Measurements from ENCODE around the gene DUSP14. TPM values are rescaled to one million over a fixed set of nuclear protein-coding genes. Genes with fewer than 3 reads are reported as not detected.

Gene DUSP14
- total RNA-seq, 2 donors from 2014 or later = 35.3 to 39.6 TPM

DNA sequence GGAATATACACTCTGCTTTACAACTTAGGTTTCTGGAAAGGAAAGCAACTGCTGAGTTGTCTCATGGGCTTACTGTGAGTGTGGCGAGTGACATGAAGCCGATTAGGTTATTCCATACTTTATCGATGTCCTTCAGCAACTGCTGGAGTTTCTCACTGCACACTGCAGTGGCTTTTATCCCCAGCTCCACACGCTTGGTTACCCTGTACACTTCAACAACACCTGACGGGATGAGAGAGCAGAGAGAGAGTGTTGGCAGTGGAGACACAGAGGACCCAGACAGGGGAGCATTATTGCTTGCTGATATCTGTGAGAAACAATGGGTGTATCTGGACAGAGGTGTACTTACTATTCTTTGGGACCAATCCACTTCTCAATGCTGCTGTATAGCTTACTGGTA lies 46.2 kb downstream of the DUSP14 start:
- no peak overlapping the region for H3K27ac ChIP-seq
- DNase-seq (ENCODE audit: low spot score) = no peak
- H3K27me3 ChIP-seq = no peaks in the 10 kb centered on the region
- TF ChIP-seq, protein P1, sequence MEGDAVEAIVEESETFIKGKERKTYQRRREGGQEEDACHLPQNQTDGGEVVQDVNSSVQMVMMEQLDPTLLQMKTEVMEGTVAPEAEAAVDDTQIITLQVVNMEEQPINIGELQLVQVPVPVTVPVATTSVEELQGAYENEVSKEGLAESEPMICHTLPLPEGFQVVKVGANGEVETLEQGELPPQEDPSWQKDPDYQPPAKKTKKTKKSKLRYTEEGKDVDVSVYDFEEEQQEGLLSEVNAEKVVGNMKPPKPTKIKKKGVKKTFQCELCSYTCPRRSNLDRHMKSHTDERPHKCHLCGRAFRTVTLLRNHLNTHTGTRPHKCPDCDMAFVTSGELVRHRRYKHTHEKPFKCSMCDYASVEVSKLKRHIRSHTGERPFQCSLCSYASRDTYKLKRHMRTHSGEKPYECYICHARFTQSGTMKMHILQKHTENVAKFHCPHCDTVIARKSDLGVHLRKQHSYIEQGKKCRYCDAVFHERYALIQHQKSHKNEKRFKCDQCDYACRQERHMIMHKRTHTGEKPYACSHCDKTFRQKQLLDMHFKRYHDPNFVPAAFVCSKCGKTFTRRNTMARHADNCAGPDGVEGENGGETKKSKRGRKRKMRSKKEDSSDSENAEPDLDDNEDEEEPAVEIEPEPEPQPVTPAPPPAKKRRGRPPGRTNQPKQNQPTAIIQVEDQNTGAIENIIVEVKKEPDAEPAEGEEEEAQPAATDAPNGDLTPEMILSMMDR (IDR thresholded peaks at IDR 0.05) = no peak
- H3K36me3 ChIP-seq = peaks cover 67% of the 10 kb centered on the region
- H3K4me3 ChIP-seq = no peak overlapping the region
- no peaks in the 10 kb centered on the region for H3K4me1 ChIP-seq
- no peaks in the 10 kb centered on the region for H3K9me3 ChIP-seq

GRCh38 chr17:37538981-37539659 lies 49.4 kb downstream of the DUSP14 start:
- H3K4me3 ChIP-seq = no peak overlapping the region
- no peaks in the 10 kb centered on the region for H3K9me3 ChIP-seq
- H3K4me1 ChIP-seq = no peaks in the 10 kb centered on the region
- H3K27ac ChIP-seq = no peak overlapping the region
- H3K36me3 ChIP-seq = peaks cover 84% of the 10 kb centered on the region
- no peak for DNase-seq (ENCODE audit: low spot score)
- TF ChIP-seq, protein P1 (IDR thresholded peaks at IDR 0.05) = no peak
- no peaks in the 10 kb centered on the region for H3K27me3 ChIP-seq

- no peak for DNase-seq (ENCODE audit: low spot score)
- no peak overlapping the region for H3K4me3 ChIP-seq
- TF ChIP-seq, protein P1 (IDR thresholded peaks at IDR 0.05) = no peak
- no peak overlapping the region for H3K27ac ChIP-seq
- peaks cover 56% of the 10 kb centered on the region for H3K36me3 ChIP-seq
- no peaks in the 10 kb centered on the region for H3K9me3 ChIP-seq
- peaks cover 0 to 9% of the 10 kb centered on the region in 2 donors for H3K4me1 ChIP-seq
- H3K27me3 ChIP-seq = no peaks in the 10 kb centered on the region
These were observed 52.4 kb downstream of the DUSP14 start for GRCh38 chr17:37541880-37542660.

DNA sequence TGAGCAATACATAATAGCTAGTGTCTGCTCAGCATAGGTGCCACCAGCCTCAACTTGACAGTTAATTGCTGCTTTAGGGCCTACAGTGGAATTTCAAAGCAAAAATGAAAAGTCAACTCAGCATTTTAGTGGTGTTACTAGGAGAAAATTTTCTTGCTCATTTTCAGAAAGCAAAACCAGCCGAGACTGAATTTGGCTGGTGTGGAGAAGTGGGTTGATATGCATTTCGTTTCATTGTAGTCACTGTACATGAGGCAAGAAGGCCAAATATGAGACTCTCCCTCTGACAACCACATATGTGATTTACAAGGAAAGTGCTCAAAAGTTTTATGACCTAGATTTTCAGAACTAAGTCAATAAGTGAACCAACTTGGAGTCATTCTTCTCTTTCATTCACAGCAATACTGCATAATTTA lies 54.0 kb downstream of the DUSP14 start:
- Histone ChIP-seq H3K27me3 (no peaks in the 10 kb centered on the region), H3K9me3 (no peaks in the 10 kb centered on the region), H3K4me3 (no peak overlapping the region), H3K36me3 (peaks cover 40% of the 10 kb centered on the region), H3K27ac (no peak overlapping the region), H3K4me1 (peaks cover 0 to 22% of the 10 kb centered on the region in 2 donors)
- no peak for DNase-seq (ENCODE audit: low spot score)
- TF ChIP-seq, protein P1 (IDR thresholded peaks at IDR 0.05) = no peak

- no peak for DNase-seq (ENCODE audit: low spot score)
- H3K36me3 ChIP-seq = peaks cover 22% of the 10 kb centered on the region
- no peak overlapping the region for H3K4me3 ChIP-seq
- H3K27me3 ChIP-seq = no peaks in the 10 kb centered on the region
- TF ChIP-seq, protein P1 (IDR thresholded peaks at IDR 0.05) = no peak
- H3K9me3 ChIP-seq = no peaks in the 10 kb centered on the region
- no peak overlapping the region for H3K27ac ChIP-seq
- H3K4me1 ChIP-seq = peaks cover 0 to 22% of the 10 kb centered on the region in 2 donors
These were observed 55.8 kb downstream of the DUSP14 start for GRCh38 chr17:37545486-37545885.

Data from right atrium auricular region (tissue), 2 donors.